HG02981 (cell line): ENCODE data around the gene SLC35C1.
A peak's percentile ranks its signal among the peaks of the same experiment; 100 is the strongest.

Source experiments
- ATAC-seq: cut with Tn5 transposase; IDR thresholded peaks from one replicate; pipeline ENCODE4 v1.9.1; 2021; ENCODE audit warnings: mild to moderate bottlenecking, moderate library complexity; ENCODE audit not compliant: unreplicated experiment

Gene SLC35C1

GRCh38 chr11:45804761-45805304, at the start of gene SLC35C1:
Gene SLC35C1, plus strand, starts transcription at chr11:45805149. Its CDS starts 653 bp downstream, at chr11:45805802.
- ATAC-seq: peak; percentile 95

- no peak for ATAC-seq
Observed at GRCh38 chr11:45755281-45755859, 49.6 kb upstream of the SLC35C1 start.

DNA sequence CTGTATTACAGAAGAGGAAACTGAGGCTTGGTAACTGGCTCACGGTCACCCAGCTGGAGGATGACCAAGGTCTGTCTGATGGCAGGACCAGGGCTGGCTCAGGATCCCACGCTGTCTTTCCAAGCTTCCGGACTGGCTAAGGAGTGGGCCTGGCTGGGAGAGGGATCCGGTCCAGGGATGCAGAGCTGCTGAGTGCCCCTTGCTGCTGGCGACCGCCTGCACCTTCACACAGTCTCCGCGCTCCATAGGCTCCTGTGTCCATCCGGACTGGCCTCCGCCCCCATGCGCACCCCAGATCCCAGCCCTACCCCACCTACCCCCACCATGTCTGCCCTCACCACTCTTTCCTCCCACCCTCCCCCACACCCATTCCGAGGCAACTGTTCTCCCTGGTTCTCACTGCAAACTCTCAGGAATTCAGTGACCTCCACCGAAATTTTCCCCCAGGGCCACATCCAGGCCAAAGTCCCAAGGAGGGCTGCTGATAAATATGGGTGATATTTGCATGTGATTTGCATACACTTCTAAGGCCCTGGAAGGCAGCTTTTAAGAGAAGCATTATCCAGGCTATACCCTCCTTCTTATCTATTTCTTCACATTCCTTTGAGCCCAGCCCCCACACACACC, 48.5 kb upstream of the SLC35C1 start:
- no peak for ATAC-seq

DNA sequence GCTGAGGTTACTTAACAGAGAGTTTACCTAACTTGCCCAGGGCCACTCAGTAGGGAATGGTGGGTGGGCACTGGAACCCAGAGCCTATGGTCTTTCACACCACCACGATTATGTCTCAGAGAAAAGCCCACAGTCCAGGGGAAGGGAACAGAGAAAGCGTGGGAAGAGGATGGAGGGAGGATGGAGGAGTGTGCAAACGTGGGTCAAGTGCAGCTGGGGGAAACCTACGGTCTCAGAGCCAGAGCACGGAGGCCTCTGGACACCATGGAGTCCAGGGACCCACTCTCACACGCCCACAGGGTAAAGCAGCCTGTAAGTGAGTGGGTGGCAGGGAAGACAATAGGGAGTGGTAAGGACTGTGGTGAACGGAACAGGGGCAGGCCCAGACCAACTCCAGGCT, 47.3 kb upstream of the SLC35C1 start:
- ATAC-seq: no peak

GRCh38 chr11:45761659-45762058, 43.3 kb upstream of the SLC35C1 start:
- ATAC-seq: no peak

- ATAC-seq: no peak
Observed at GRCh38 chr11:45765107-45765668, 39.8 kb upstream of the SLC35C1 start.

DNA sequence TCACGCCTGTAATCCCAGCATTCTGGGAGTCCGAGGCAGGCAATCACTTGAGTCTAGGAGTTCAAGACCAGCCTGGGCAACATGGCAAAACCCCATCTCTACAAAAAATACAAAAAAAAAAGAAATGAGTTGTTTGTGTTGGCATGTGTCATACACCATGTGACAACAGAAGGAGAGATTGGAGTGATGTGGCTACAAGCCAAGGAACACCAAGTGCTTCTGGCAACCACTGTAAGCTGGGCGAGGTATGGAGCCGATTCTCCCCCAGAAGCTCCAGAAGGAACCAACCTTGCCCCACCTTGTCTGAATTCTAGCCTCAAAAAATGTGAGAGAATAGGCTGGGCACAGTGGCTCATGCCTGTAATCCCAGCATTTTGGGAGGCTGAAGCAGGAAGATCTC, 39.1 kb upstream of the SLC35C1 start:
- no peak for ATAC-seq

DNA sequence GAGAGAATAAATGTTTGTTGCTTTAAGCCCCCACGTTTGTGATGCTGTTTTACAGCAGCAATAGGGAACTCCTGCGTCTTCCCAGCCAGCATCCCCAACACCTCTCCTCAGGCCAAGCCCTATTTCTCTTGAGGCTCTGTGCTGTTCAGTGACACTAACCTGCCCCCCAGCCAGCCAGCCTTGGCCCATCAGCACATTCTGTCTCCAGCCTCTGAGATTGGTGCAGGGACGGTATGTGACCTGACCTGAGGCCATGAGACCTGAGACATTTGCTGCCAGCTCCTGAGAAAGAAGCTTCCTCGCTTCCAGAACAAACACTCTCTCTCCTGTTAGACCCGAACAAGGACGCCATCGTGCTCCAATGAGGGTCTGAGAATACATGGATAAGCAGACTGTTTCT, 38.5 kb upstream of the SLC35C1 start:
- ATAC-seq: no peak

DNA sequence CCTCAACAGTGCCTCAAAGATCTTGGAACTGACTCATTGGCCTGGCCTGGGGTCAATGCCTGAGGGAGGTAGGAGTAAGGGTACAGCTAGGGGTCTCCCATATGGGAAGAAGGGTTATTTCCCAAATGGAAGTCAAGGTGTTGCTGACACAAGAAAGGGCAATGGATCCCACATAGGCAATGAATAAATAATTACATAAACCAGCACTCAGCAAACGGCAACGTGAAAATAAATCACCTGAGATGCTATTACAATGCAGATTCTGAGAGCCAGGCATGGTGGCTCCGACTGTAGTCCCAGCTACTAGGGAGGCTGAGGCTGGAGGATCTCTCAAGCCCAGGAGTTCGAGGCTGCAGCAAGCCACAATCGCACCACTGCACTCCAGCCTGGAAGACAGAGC, 36.5 kb upstream of the SLC35C1 start:
- no peak for ATAC-seq

DNA sequence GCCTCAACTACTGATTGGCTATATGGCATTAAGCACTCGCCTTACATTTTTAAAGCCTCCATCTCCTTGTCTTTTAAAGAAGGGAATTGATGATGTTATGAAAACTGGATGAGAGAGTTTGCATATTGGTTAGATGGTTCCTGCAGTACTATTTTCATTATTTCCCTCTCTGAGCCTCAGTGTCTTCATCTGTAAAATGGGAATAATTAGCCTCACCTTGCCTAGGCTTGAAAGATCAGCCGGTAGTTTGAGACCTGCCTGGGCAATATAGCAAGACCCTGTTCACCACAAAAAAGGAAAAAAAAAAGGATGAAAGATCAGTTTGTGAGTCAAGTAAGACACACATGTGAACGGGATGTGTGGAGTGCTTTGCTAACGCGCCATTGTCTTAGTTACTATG, 35.0 kb upstream of the SLC35C1 start:
- no peak for ATAC-seq

DNA sequence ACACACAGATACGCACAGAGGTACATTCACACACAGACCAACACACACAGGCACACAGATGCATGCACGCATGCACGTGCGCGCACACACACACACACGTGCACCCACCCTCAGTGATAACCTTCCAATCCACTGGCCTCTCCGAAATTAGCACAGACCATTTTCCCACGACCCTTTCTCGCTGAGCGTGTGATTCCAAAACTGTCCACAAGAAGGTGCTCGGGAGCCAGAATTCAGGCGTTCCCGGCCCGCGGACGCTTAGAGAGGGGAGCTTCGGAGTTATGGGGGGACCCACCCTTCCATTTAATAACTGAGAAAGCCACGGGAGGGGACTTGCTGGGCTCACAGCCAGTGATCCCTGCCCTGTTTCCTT, 33.8 kb upstream of the SLC35C1 start:
- ATAC-seq: peak; percentile 34

- peak; percentile 86 for ATAC-seq
Observed at GRCh38 chr11:45771566-45772448, 33.1 kb upstream of the SLC35C1 start.

- ATAC-seq: no peak
Observed at GRCh38 chr11:45772449-45772774, 32.5 kb upstream of the SLC35C1 start.

DNA sequence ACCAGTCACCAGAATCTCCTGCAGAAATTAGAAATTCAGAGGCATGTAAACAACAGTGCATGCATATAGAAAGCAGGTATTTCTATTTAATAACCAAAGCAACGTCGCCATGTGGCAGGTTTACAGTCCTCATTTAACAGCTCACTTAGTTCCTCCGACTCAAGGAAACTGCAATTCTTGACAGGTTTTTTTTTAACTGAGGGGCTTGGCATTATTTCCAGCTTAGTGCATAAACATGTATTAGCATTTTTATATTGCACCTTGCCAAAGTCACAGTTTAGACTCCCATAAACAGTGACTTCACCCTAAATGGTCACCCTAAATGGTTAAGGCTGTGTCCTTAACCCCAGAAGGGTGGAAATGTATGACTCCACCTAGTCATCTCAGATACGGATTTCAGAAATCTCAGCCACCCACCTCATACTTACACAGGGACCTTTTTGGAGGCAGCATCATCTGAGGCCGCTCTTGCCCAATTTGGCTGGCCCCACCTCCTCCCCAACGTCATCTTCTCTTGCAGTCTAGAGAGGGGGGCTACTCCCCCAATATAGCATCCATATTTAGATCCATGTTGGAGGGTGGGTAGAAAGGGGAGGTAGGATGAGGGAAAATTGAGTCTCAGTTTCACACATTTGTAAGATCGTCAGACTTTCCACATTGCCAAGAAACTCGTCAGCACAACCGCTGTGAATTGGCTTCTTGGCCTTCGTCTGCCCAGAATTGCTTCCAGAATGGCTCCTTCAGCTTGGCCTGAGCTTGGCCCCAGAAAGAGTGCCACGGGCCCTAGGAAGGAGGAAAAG, 31.8 kb upstream of the SLC35C1 start:
- ATAC-seq: no peak

- ATAC-seq: no peak
Observed at GRCh38 chr11:45773786-45774655, 30.9 kb upstream of the SLC35C1 start.

DNA sequence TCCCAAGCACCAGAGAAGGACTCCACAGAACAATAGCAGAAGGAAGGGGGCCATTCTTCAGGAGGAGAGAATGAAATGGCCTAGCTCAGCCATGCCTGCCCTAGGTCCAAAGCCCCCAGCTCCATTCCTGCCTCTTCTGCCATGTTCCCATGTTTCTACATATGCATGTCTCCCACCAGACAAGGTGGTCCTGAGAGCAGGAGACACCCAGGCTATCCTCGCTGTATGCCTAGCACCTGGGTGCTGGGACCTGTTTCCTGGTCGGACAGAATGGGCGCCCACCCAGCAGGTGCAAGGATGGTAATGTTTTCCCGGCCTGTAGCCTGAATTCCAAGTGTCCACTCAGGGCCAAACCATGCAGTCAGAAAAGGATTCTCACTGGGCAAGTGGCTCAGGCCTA, 30.2 kb upstream of the SLC35C1 start:
- no peak for ATAC-seq

- no peak for ATAC-seq
Observed at GRCh38 chr11:45777127-45777969, 27.6 kb upstream of the SLC35C1 start.

- ATAC-seq: no peak
Observed at GRCh38 chr11:45778341-45778740, 26.6 kb upstream of the SLC35C1 start.

- ATAC-seq: no peak
Observed at GRCh38 chr11:45779602-45780001, 25.3 kb upstream of the SLC35C1 start.
